ENCODE measurements around the gene TAS2R3. TPM values are rescaled to one million over a fixed set of nuclear protein-coding genes. Genes with fewer than 3 reads are reported as not detected.

Gene TAS2R3
- total and polyA plus RNA-seq, 2 of the 13 experiments (the other 11 are each of a cell fraction or from before 2014, with no cell fraction given) = 0.74 to 1.1 TPM

DNA sequence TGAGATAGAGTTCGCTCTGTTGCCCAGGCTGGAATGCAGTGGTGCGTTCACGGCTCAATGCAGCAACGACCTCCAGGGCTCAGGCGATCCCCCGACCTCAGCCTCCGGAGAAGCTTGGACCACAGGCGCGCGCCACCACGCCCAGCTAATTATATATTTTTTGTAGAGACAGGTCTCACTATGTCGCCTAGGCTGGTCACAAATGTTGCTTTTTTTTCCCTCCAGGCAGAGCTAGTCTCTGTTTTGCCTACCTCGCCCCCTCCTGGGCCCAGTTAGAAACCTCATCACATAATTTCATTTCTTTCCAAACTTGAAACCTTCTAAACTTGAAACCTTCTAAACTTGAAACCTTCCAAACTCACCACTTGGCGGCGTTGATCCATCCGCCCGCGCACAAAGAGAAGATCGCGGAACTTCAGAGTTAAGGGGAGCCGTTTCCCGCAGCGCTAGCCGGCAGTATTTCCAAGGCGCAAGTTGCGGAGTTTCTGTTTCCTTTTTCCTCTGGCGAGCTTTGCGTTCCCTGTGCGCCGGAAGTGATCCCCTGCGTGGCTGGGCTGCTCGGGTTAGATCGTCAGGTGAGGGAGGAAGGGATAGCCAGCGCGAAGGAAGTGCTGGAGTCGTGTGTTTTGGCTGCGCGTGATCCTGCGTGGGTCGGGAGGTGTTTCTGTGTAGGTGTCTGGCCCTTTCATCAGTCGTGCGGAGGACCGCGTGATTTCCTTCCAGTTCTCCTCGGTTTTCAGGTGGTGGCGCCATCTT lies 25.9 kb upstream of the TAS2R3 start, which contains the start of gene SSBP1 (continued):
- TF ChIP-seq ZBTB38 (CRISPR knock-in tag; IDR thresholded peaks at IDR 0.05) = peak; percentile 79; the same call in 1 of the 2 replicates
- TF ChIP-seq MZF1 (CRISPR knock-in tag; IDR thresholded peaks at IDR 0.05; ENCODE audit: borderline replicate concordance) = 0 out of 2 replicates have a peak, but pooled peaks have one; percentile 40
- peak; percentile 83 for TF ChIP-seq ETV6 (CRISPR knock-in tag; conservative IDR thresholded peaks at IDR 0.05)
- TF ChIP-seq, protein P1, sequence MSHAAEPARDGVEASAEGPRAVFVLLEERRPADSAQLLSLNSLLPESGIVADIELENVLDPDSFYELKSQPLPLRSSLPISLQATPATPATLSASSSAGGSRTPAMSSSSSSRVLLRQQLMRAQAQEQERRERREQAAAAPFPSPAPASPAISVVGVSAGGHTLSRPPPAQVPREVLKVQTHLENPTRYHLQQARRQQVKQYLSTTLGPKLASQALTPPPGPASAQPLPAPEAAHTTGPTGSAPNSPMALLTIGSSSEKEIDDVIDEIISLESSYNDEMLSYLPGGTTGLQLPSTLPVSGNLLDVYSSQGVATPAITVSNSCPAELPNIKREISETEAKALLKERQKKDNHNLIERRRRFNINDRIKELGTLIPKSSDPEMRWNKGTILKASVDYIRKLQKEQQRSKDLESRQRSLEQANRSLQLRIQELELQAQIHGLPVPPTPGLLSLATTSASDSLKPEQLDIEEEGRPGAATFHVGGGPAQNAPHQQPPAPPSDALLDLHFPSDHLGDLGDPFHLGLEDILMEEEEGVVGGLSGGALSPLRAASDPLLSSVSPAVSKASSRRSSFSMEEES (CRISPR knock-in tag; IDR thresholded peaks at IDR 0.05) = peak; percentile 51
- TF ChIP-seq IRX3 (CRISPR knock-in tag; IDR thresholded peaks at IDR 0.05; ENCODE audit: borderline replicate concordance, low read depth) = no peak
- TF ChIP-seq NR3C1 (CRISPR knock-in tag; IDR thresholded peaks at IDR 0.05) = no peak
- no peak for TF ChIP-seq MTA3 (CRISPR knock-in tag; IDR thresholded peaks at IDR 0.05)
- no peak for TF ChIP-seq GPN1 (CRISPR knock-in tag; IDR thresholded peaks at IDR 0.05; ENCODE audit: borderline replicate concordance)
- TF ChIP-seq TAF1 (CRISPR knock-in tag; IDR thresholded peaks at IDR 0.05) = peak; percentile 82
- TF ChIP-seq, protein P2, sequence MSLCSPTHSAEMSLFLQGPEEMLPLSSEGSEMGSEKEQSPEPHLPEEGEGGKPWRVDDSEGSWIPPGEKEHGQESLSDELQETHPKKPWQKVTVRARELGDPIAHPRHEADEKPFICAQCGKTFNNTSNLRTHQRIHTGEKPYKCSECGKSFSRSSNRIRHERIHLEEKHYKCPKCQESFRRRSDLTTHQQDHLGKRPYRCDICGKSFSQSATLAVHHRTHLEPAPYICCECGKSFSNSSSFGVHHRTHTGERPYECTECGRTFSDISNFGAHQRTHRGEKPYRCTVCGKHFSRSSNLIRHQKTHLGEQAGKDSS (CRISPR knock-in tag; IDR thresholded peaks at IDR 0.05; ENCODE audit: borderline replicate concordance, low read depth) = no peak; the same call in 1 of the 2 replicates
- TF ChIP-seq WIZ (CRISPR knock-in tag; IDR thresholded peaks at IDR 0.05) = peak; percentile 80
- peak; percentile 90 for TF ChIP-seq HOXA5 (CRISPR knock-in tag; IDR thresholded peaks at IDR 0.05)
- TF ChIP-seq, protein P3, sequence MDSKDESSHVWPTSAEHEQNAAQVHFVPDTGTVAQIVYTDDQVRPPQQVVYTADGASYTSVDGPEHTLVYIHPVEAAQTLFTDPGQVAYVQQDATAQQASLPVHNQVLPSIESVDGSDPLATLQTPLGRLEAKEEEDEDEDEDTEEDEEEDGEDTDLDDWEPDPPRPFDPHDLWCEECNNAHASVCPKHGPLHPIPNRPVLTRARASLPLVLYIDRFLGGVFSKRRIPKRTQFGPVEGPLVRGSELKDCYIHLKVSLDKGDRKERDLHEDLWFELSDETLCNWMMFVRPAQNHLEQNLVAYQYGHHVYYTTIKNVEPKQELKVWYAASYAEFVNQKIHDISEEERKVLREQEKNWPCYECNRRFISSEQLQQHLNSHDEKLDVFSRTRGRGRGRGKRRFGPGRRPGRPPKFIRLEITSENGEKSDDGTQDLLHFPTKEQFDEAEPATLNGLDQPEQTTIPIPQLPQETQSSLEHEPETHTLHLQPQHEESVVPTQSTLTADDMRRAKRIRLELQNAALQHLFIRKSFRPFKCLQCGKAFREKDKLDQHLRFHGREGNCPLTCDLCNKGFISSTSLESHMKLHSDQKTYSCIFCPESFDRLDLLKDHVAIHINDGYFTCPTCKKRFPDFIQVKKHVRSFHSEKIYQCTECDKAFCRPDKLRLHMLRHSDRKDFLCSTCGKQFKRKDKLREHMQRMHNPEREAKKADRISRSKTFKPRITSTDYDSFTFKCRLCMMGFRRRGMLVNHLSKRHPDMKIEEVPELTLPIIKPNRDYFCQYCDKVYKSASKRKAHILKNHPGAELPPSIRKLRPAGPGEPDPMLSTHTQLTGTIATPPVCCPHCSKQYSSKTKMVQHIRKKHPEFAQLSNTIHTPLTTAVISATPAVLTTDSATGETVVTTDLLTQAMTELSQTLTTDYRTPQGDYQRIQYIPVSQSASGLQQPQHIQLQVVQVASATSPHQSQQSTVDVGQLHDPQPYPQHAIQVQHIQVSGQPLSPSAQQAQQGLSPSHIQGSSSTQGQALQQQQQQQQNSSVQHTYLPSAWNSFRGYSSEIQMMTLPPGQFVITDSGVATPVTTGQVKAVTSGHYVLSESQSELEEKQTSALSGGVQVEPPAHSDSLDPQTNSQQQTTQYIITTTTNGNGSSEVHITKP (CRISPR knock-in tag; IDR thresholded peaks at IDR 0.05; ENCODE audit: low read depth) = peak; percentile 86
- TF ChIP-seq, protein P4, sequence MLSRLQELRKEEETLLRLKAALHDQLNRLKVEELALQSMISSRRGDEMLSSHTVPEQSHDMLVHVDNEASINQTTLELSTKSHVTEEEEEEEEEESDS (CRISPR knock-in tag; IDR thresholded peaks at IDR 0.05; ENCODE audit: borderline replicate concordance) = no peak
- TF ChIP-seq ZSCAN25 (CRISPR knock-in tag; IDR thresholded peaks at IDR 0.05) = no peak
- TF ChIP-seq MTF2 (CRISPR knock-in tag; IDR thresholded peaks at IDR 0.05; ENCODE audit: borderline replicate concordance) = 0 out of 2 replicates have a peak, but pooled peaks have one; percentile 39
- TF ChIP-seq, protein P5, sequence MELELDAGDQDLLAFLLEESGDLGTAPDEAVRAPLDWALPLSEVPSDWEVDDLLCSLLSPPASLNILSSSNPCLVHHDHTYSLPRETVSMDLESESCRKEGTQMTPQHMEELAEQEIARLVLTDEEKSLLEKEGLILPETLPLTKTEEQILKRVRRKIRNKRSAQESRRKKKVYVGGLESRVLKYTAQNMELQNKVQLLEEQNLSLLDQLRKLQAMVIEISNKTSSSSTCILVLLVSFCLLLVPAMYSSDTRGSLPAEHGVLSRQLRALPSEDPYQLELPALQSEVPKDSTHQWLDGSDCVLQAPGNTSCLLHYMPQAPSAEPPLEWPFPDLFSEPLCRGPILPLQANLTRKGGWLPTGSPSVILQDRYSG (CRISPR knock-in tag; IDR thresholded peaks at IDR 0.05) = no peak
- no peak for TF ChIP-seq ZNF780A (CRISPR knock-in tag; IDR thresholded peaks at IDR 0.05)
- TF ChIP-seq ZFX (CRISPR knock-in tag; IDR thresholded peaks at IDR 0.05; ENCODE audit: low read depth) = peak; percentile 61; the same call in 1 of the 2 replicates
